GM21515 (cell line): ENCODE measurements around the gene AGAP3.
A peak's percentile ranks its signal among the peaks of the same experiment; 100 is the strongest.
"Not testable (repeated sequence)": the region's sequence is repeated elsewhere in the genome, so short reads cannot be mapped to it uniquely, and the experiment has no call there.

ENCODE experiments used
- ATAC-seq: cut with Tn5 transposase; IDR thresholded peaks from one replicate; pipeline ENCODE4 v1.9.1; 2021; ENCODE audit not compliant: unreplicated experiment

AGAP3 gene

GRCh38 chr7:151085691-151086620 is at the start of gene AGAP3:
Gene AGAP3, plus strand, starts transcription at chr7:151086475. Its CDS starts 267 bp downstream, at chr7:151086742.
- ATAC-seq, result peak; percentile 38

GRCh38 chr7:151038951-151039849 is 47.1 kb upstream of the AGAP3 start:
- ATAC-seq, result no peak

GRCh38 chr7:151039850-151040548 is 46.3 kb upstream of the AGAP3 start:
- ATAC-seq, result no peak

GRCh38 chr7:151040616-151041375 is 45.5 kb upstream of the AGAP3 start:
- ATAC-seq, result no peak

- not testable (repeated sequence) for ATAC-seq
Measured at GRCh38 chr7:151043449-151043848, 42.8 kb upstream of the AGAP3 start.

GRCh38 chr7:151043959-151044358 is 42.3 kb upstream of the AGAP3 start:
- ATAC-seq, result no peak

GRCh38 chr7:151045262-151045661 is 41.0 kb upstream of the AGAP3 start:
- no peak for ATAC-seq

GRCh38 chr7:151045967-151046366 is 40.3 kb upstream of the AGAP3 start:
- no peak for ATAC-seq

GRCh38 chr7:151046603-151047573 is 39.4 kb upstream of the AGAP3 start:
- ATAC-seq, result no peak

GRCh38 chr7:151047976-151048815 is 38.1 kb upstream of the AGAP3 start, which contains the start of gene ASIC3:
Gene ASIC3, plus strand, starts transcription at chr7:151048531. Its CDS starts 355 bp downstream, at chr7:151048886.
- no peak for ATAC-seq

- ATAC-seq, result no peak
Measured at GRCh38 chr7:151048911-151049463, 37.3 kb upstream of the AGAP3 start.

- no peak for ATAC-seq
Measured at GRCh38 chr7:151051108-151051507, 35.2 kb upstream of the AGAP3 start.

GRCh38 chr7:151053096-151053495 is 33.2 kb upstream of the AGAP3 start:
- no peak for ATAC-seq

- no peak for ATAC-seq
Measured at GRCh38 chr7:151053751-151054150, 32.5 kb upstream of the AGAP3 start.

GRCh38 chr7:151056283-151056665 is 30.0 kb upstream of the AGAP3 start:
- ATAC-seq, result no peak

GRCh38 chr7:151056666-151057505 is 29.4 kb upstream of the AGAP3 start:
- ATAC-seq, result no peak

GRCh38 chr7:151057506-151057988 is 28.7 kb upstream of the AGAP3 start, which contains the start of gene CDK5:
Gene CDK5, minus strand, starts transcription at chr7:151057897. Its CDS starts 49 bp downstream, at chr7:151057848.
- peak; percentile 9 for ATAC-seq
